ENCODE measurements around the gene SLC5A5. TPM values are rescaled to one million over a fixed set of nuclear protein-coding genes. Genes with fewer than 3 reads are reported as not detected.

Gene SLC5A5
- total and polyA plus RNA-seq, 10 of the 15 experiments (the other 5 are each of a cell fraction or from before 2014, with no cell fraction given) = 0.02 to 0.08 (median 0.05) TPM; not detected in 3

GRCh38 chr19:17859533-17860330, 12.0 kb upstream of the SLC5A5 start, which contains the start of gene RPL18A (continued):
- TF ChIP-seq RCOR1 (conservative IDR thresholded peaks at IDR 0.05; ENCODE audit: low read depth, low read length) = no peak
- peak; percentile 35; the same call in 1 of the 2 replicates for TF ChIP-seq NRF1 (conservative IDR thresholded peaks at IDR 0.05; ENCODE audit: low read depth, low read length)
- no peak for TF ChIP-seq ZBED1 (IDR thresholded peaks at IDR 0.05; ENCODE audit: borderline replicate concordance)
- peak; percentile 97 for TF ChIP-seq ZBTB40 (IDR thresholded peaks at IDR 0.05; ENCODE audit: borderline replicate concordance)
- TF ChIP-seq ZNF24 (IDR thresholded peaks at IDR 0.05) = no peak
- peak; percentile 65; the same call in 1 of the 2 replicates for TF ChIP-seq SMARCA5 (IDR thresholded peaks at IDR 0.05)
- no peak for TF ChIP-seq BCLAF1 (IDR thresholded peaks at IDR 0.05)
- TF ChIP-seq CREM (IDR thresholded peaks at IDR 0.05; ENCODE audit: low read depth) = peak; percentile 92
- no peak for TF ChIP-seq EZH2 (IDR thresholded peaks at IDR 0.05; ENCODE audit: borderline replicate concordance, control insufficient read depth, low read depth, low read length)
